Hepatocyte (in vitro differentiated cells): ENCODE measurements around the gene RGS3. TPM values are rescaled to one million over a fixed set of nuclear protein-coding genes. Genes with fewer than 3 reads are reported as not detected.

Source experiments
- DNase-seq: peaks from one replicate; pipeline ENCODE4 v3.0.0-alpha.2; 2016; ENCODE audit warnings: low spot score
- H2AFZ ChIP-seq: fragments of 200-600 bp; sonication (generic); 2 replicates; pipeline ENCODE4 v1.6.0; 2016; ENCODE audit warnings: antibody characterized with exemption, mild to moderate bottlenecking
- H3K27ac ChIP-seq: fragments of 200-600 bp; sonication (generic); 2 replicates; pipeline ENCODE4 v1.5.1; 2016; ENCODE audit warnings: mild to moderate bottlenecking
- H3K27me3 ChIP-seq: fragments of 200-600 bp; sonication (generic); 2 replicates; pipeline ENCODE4 v1.6.1; 2016
- H3K36me3 ChIP-seq: fragments of 200-600 bp; sonication (generic); replicated peaks from 2 replicates; pipeline ENCODE4 v1.5.1; 2016; ENCODE audit warnings: low read depth; ENCODE audit not compliant: insufficient read depth
- H3K4me1 ChIP-seq: fragments of 200-600 bp; sonication (generic); 2 replicates; pipeline ENCODE4 v1.5.1; 2016; ENCODE audit warnings: mild to moderate bottlenecking, moderate library complexity; ENCODE audit not compliant: insufficient read depth
- H3K4me2 ChIP-seq: fragments of 200-600 bp; sonication (generic); 2 replicates; pipeline ENCODE4 v1.6.0; 2016
- H3K4me3 ChIP-seq: fragments of 200-600 bp; sonication (generic); 2 replicates; pipeline ENCODE4 v1.5.1; 2016; ENCODE audit warnings: mild to moderate bottlenecking
- H3K79me2 ChIP-seq: fragments of 200-600 bp; sonication (generic); 2 replicates; pipeline ENCODE4 v1.6.0; 2017; ENCODE audit warnings: mild to moderate bottlenecking
- H3K9me2 ChIP-seq: fragments of 200-600 bp; sonication (generic); replicated peaks from 2 replicates; pipeline ENCODE4 v1.6.0; 2017; ENCODE audit warnings: mild to moderate bottlenecking; ENCODE audit not compliant: insufficient read depth
- H3K9me3 ChIP-seq: fragments of 200-600 bp; sonication (generic); 2 replicates; pipeline ENCODE4 v1.5.1; 2016; ENCODE audit warnings: low read depth, mild to moderate bottlenecking
- H4K20me1 ChIP-seq: fragments of 200-600 bp; sonication (generic); 2 replicates; pipeline ENCODE4 v1.6.0; 2016; ENCODE audit warnings: mild to moderate bottlenecking; ENCODE audit not compliant: insufficient read depth, poor library complexity, severe bottlenecking
- CTCF ChIP-seq: fragments of 200-600 bp; sonication (generic); IDR thresholded peaks from 2 replicates; pipeline ENCODE4 v1.5.1; 2016; ENCODE audit warnings: antibody characterized with exemption, mild to moderate bottlenecking; ENCODE audit not compliant: poor library complexity
- EZH2 ChIP-seq: fragments of 200-600 bp; sonication (generic); IDR thresholded peaks from 2 replicates; pipeline ENCODE4 v1.6.1; 2016; ENCODE audit warnings: antibody characterized with exemption, mild to moderate bottlenecking, borderline replicate concordance
- EZH2phosphoT487 ChIP-seq: fragments of 200-600 bp; sonication (generic); IDR thresholded peaks from one replicate; pipeline ENCODE4 v1.6.1; 2018; ENCODE audit warnings: antibody characterized with exemption, mild to moderate bottlenecking, low read depth, moderate library complexity; ENCODE audit not compliant: unreplicated experiment, severe bottlenecking
- WGBS: methylation state at CpG from one replicate; pipeline ENCODE4 v1.1.6; 2016; ENCODE audit warnings: low lambda C conversion rate; ENCODE audit errors: missing lambda C conversion rate; 5-methylcytosine and 5-hydroxymethylcytosine counted together
- polyA plus RNA-seq: library from polyadenylated mRNA; unstranded; fragments of >200 nt; fragmentation: Nextera tagmentation; extraction: Ambion mirVana; gene quantifications from 2 replicates; pipeline ENCODE4 v1.2.1, GENCODE V29; 2016
- total RNA-seq: library from RNA; depleted of rRNA; stranded (reverse); fragments of >200 nt; gene quantifications from 2 replicates; pipeline ENCODE4 v1.2.3, GENCODE V29; 2014

Gene RGS3
- total and polyA plus RNA-seq, 2 experiments from 2014 or later, result 48.0 to 62.7 TPM

- no peak overlapping the region for H3K4me2 ChIP-seq
- H3K27ac ChIP-seq, result no peak overlapping the region
Observed at GRCh38 chr9:113483676-113484257, 20.2 kb downstream of the RGS3 start.

GRCh38 chr9:113484258-113484730, 20.8 kb downstream of the RGS3 start:
- H2AFZ ChIP-seq, result no peak overlapping the region
- H4K20me1 ChIP-seq, result no peaks in the 10 kb centered on the region
- H3K79me2 ChIP-seq, result no peaks in the 10 kb centered on the region
- H3K9me3 ChIP-seq, result no peaks in the 10 kb centered on the region
- DNase-seq, result no peak
- H3K27me3 ChIP-seq, result no peaks in the 10 kb centered on the region
- no peaks in the 10 kb centered on the region for H3K9me2 ChIP-seq
- H3K4me2 ChIP-seq, result no peak overlapping the region
- no peaks in the 10 kb centered on the region for H3K36me3 ChIP-seq
- peaks cover 4% of the 10 kb centered on the region for H3K4me1 ChIP-seq
- 68% methylated on average over 2 of the region's 2 CpGs for WGBS
- H3K4me3 ChIP-seq, result no peak overlapping the region
- no peak overlapping the region for H3K27ac ChIP-seq
- no peak for TF ChIP-seq EZH2
- TF ChIP-seq EZH2phosphoT487, result no peak
- no peak for TF ChIP-seq CTCF

More at GRCh38 chr9:113483676-113484257, 20.2 kb downstream of the RGS3 start:
- no peaks in the 10 kb centered on the region for H3K9me2 ChIP-seq
- no peaks in the 10 kb centered on the region for H3K79me2 ChIP-seq
- WGBS, result 89% methylated on average over 9 of the region's 9 CpGs
- no peaks in the 10 kb centered on the region for H3K9me3 ChIP-seq
- H3K4me3 ChIP-seq, result no peak overlapping the region
- H3K36me3 ChIP-seq, result no peaks in the 10 kb centered on the region
- H4K20me1 ChIP-seq, result no peaks in the 10 kb centered on the region
- no peak for DNase-seq
- H3K4me1 ChIP-seq, result peaks cover 4% of the 10 kb centered on the region
- no peaks in the 10 kb centered on the region for H3K27me3 ChIP-seq
- no peak overlapping the region for H2AFZ ChIP-seq
- no peak for TF ChIP-seq CTCF
- no peak for TF ChIP-seq EZH2phosphoT487
- no peak for TF ChIP-seq EZH2

GRCh38 chr9:113485761-113486115, 22.2 kb downstream of the RGS3 start:
- H4K20me1 ChIP-seq, result no peaks in the 10 kb centered on the region
- no peaks in the 10 kb centered on the region for H3K79me2 ChIP-seq
- H2AFZ ChIP-seq, result no peak overlapping the region
- no peak overlapping the region for H3K4me3 ChIP-seq
- no peaks in the 10 kb centered on the region for H3K9me3 ChIP-seq
- no peak for DNase-seq
- H3K4me2 ChIP-seq, result no peak overlapping the region
- no peaks in the 10 kb centered on the region for H3K27me3 ChIP-seq
- no peaks in the 10 kb centered on the region for H3K36me3 ChIP-seq
- H3K9me2 ChIP-seq, result no peaks in the 10 kb centered on the region
- TF ChIP-seq EZH2 (no peak), EZH2phosphoT487 (no peak), CTCF (no peak)
- H3K4me1 ChIP-seq, result peaks cover 4% of the 10 kb centered on the region
- WGBS, result 93% methylated on average over 5 of the region's 5 CpGs
- no peak overlapping the region for H3K27ac ChIP-seq
